IPS-18a (cell line): ENCODE data around the gene PARP6.

Source experiments
- H3K27ac ChIP-seq: one replicate; pipeline ENCODE4 v1.5.1; 2013; ENCODE audit warnings: low read length
- H3K27me3 ChIP-seq: one replicate; pipeline ENCODE4 v1.6.1; 2013; ENCODE audit warnings: mild to moderate bottlenecking, low read length; ENCODE audit not compliant: control insufficient read depth, insufficient read depth
- H3K36me3 ChIP-seq: one replicate; pipeline ENCODE4 v1.6.1; 2013; ENCODE audit warnings: low read depth, low read length; ENCODE audit not compliant: control insufficient read depth
- H3K4me1 ChIP-seq: one replicate; pipeline ENCODE4 v1.6.1; 2013; ENCODE audit warnings: low read depth, low read length; ENCODE audit not compliant: control insufficient read depth
- H3K4me3 ChIP-seq: one replicate; pipeline ENCODE4 v1.5.1; 2013; ENCODE audit warnings: low read length
- H3K9ac ChIP-seq: one replicate; pipeline ENCODE4 v1.6.1; 2013; ENCODE audit warnings: mild to moderate bottlenecking, low read length, moderate library complexity
- H3K9me3 ChIP-seq: one replicate; pipeline ENCODE4 v1.6.1; 2013; ENCODE audit warnings: low read depth, low read length; ENCODE audit not compliant: control insufficient read depth

Gene PARP6

GRCh38 chr15:72229947-72230196 is 42.5 kb downstream of the PARP6 start:
- peak overlapping the region; percentile 92 for H3K4me3 ChIP-seq
- no peak overlapping the region for H3K27ac ChIP-seq
- H3K36me3 ChIP-seq = no peaks in the 10 kb centered on the region
- peaks cover 29% of the 10 kb centered on the region for H3K4me1 ChIP-seq
- peaks cover 44% of the 10 kb centered on the region for H3K27me3 ChIP-seq
- H3K9ac ChIP-seq = peak overlapping the region; percentile 95
- H3K9me3 ChIP-seq = no peaks in the 10 kb centered on the region

DNA sequence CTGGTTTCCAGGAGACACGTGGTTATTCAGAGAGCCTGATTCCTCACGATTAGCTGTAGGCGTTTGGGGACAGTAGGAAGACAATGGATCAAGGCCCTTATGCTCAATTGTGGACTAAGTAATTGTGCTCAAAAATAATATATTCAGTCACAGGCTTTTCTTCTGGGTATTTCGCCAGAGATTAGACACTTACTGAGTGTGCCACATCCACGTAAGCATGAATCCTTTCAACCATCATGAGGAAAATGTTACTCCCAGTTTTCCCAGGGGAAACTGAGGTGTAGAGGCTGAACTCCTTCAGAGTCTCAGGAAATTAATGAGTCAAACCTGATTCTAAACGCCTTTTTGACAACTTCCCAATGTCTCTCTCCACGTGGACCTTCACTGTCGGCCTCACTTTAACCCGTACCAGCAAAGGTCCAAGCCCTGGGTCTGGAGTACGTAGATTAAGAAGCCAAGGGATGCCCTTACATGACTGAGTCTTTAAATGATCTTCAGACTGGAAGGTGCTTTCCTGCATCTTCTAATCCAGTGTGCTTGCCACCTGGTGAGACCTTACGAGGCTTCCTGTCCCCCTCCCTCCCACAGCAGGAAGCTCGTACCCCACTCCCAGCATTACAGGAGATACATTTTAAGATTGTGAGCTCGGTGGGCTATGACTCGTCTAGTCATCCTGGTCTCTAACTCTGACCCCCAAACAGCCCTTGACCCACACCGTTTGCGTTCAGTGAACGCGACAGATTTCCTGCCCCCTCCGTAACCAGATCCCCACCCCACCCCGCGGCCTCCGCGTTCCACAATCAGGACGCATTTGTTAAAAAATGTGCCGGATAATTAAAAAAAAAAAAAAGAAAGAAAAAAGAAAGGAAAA is 43.0 kb downstream of the PARP6 start:
- Histone ChIP-seq H3K9me3 (no peaks in the 10 kb centered on the region), H3K27ac (no peak overlapping the region), H3K4me1 (peaks cover 29% of the 10 kb centered on the region), H3K9ac (peak overlapping the region; percentile 95), H3K36me3 (no peaks in the 10 kb centered on the region), H3K27me3 (peaks cover 39% of the 10 kb centered on the region), H3K4me3 (peak overlapping the region; percentile 92)

GRCh38 chr15:72227720-72228119 is 44.6 kb downstream of the PARP6 start:
- Histone ChIP-seq H3K9me3 (no peaks in the 10 kb centered on the region), H3K4me3 (no peak overlapping the region), H3K27me3 (peaks cover 24% of the 10 kb centered on the region), H3K36me3 (peaks cover 4% of the 10 kb centered on the region), H3K27ac (no peak overlapping the region), H3K4me1 (peaks cover 29% of the 10 kb centered on the region), H3K9ac (no peak overlapping the region)

DNA sequence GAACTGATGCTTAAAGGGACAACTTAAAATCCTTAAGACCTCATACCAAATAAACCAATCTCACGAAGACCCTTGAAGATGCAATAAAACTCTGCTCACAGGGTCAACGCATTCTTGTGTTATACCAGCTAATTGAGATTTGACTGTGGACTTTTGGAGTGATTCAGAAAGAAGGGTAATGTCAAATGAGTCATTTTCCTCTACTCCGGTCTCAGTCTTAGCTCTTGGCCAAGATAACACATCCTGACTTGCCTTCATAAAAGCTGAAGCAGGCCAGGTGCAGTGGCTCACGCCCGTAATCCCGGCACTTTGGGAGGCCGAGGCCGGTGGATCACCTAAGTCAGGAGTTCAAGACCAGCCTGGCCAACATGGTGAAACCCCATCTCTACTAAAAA is 45.2 kb downstream of the PARP6 start:
- H3K36me3 ChIP-seq = peaks cover 4% of the 10 kb centered on the region
- no peaks in the 10 kb centered on the region for H3K9me3 ChIP-seq
- H3K4me3 ChIP-seq = no peak overlapping the region
- H3K9ac ChIP-seq = no peak overlapping the region
- peaks cover 25% of the 10 kb centered on the region for H3K4me1 ChIP-seq
- H3K27me3 ChIP-seq = peaks cover 19% of the 10 kb centered on the region
- H3K27ac ChIP-seq = no peak overlapping the region

- no peak overlapping the region for H3K27ac ChIP-seq
Measured at GRCh38 chr15:72223278-72223677, 49.1 kb downstream of the PARP6 start.

DNA sequence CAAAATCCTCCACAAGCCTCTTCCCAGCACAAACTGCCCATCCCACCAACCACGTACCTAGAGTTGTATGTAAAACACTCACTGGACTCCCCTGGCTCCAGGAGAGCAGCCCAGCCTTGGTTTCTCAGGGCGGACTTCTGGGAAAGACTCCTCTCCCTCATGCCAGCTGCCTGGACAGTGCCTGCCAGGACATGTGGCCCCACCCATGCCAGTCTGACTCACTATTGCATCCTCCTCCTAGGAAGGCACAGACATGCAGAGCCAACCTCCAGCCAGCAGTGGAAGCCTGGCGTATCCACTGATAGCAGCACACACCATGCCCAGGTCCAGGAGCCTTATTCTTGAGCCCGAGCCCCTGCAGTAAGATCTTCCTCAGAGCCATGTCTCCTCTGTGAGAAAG is 50.0 kb downstream of the PARP6 start:
- H3K27ac ChIP-seq = no peak overlapping the region
- no peak overlapping the region for H3K9ac ChIP-seq
- no peaks in the 10 kb centered on the region for H3K27me3 ChIP-seq
- no peak overlapping the region for H3K4me3 ChIP-seq
- H3K4me1 ChIP-seq = peaks cover 8% of the 10 kb centered on the region
- H3K36me3 ChIP-seq = peaks cover 37% of the 10 kb centered on the region
- no peaks in the 10 kb centered on the region for H3K9me3 ChIP-seq

More at GRCh38 chr15:72223278-72223677, 49.1 kb downstream of the PARP6 start:
- Histone ChIP-seq H3K4me1 (peaks cover 8% of the 10 kb centered on the region), H3K36me3 (peaks cover 28% of the 10 kb centered on the region), H3K4me3 (no peak overlapping the region), H3K27me3 (no peaks in the 10 kb centered on the region), H3K9me3 (no peaks in the 10 kb centered on the region), H3K9ac (no peak overlapping the region)

DNA sequence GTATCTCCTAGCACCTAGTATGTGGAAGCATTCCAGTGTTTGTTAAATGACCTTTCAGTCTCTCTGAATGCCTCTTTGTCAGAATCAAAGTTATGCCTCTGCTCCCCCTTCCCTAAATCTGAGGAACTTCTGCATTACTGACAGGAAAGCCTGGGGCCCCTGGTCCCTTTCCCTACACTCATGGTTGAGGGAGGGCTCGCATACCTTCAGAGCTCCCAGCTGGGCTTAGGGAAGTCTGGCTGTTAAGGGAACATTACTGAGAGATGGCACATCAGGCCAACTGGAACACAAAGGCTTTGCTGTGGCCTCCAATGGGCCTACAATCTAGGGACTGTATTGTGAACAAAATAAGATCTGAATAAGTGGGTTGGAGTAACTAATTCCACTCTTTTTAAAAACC is 51.7 kb downstream of the PARP6 start:
- no peak overlapping the region for H3K4me3 ChIP-seq
- no peak overlapping the region for H3K9ac ChIP-seq
- no peaks in the 10 kb centered on the region for H3K9me3 ChIP-seq
- peaks cover 54% of the 10 kb centered on the region for H3K36me3 ChIP-seq
- H3K27ac ChIP-seq = no peak overlapping the region
- H3K4me1 ChIP-seq = no peaks in the 10 kb centered on the region
- H3K27me3 ChIP-seq = no peaks in the 10 kb centered on the region

DNA sequence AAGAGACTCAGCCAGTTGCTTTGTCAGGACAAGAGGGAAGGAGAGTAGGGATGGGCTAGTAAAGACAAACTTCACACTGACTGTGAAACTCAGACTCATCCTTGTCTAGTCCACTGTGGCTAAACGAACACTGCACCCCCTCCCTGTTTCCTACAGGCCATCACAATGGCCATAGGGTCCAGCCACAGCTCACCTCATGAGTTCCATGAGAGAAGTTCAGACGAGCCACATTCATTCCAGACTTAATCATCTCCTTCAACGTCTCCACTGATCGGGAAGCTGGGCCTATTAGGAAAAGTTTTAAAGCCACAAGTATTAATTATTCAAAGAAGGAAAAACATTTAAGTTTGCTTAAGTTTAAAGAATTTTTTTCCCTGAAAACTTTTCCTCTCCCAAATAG is 55.1 kb downstream of the PARP6 start:
- Histone ChIP-seq H3K9me3 (no peaks in the 10 kb centered on the region), H3K4me1 (no peaks in the 10 kb centered on the region), H3K9ac (no peak overlapping the region), H3K4me3 (no peak overlapping the region), H3K27me3 (no peaks in the 10 kb centered on the region), H3K36me3 (peaks cover 84% of the 10 kb centered on the region), H3K27ac (no peak overlapping the region)

- Histone ChIP-seq H3K9me3 (no peaks in the 10 kb centered on the region), H3K4me3 (no peak overlapping the region), H3K9ac (no peak overlapping the region), H3K27me3 (no peaks in the 10 kb centered on the region), H3K4me1 (no peaks in the 10 kb centered on the region), H3K36me3 (peaks cover 93% of the 10 kb centered on the region), H3K27ac (no peak overlapping the region)
Measured at GRCh38 chr15:72216079-72216478, 56.3 kb downstream of the PARP6 start.

- Histone ChIP-seq H3K9ac (no peak overlapping the region), H3K36me3 (peaks cover 95% of the 10 kb centered on the region), H3K9me3 (no peaks in the 10 kb centered on the region), H3K4me1 (no peaks in the 10 kb centered on the region), H3K27ac (no peak overlapping the region), H3K4me3 (no peak overlapping the region), H3K27me3 (no peaks in the 10 kb centered on the region)
Measured at GRCh38 chr15:72207558-72208085, 64.7 kb downstream of the PARP6 start.

- Histone ChIP-seq H3K27me3 (no peaks in the 10 kb centered on the region), H3K27ac (no peak overlapping the region), H3K9me3 (no peaks in the 10 kb centered on the region), H3K4me3 (no peak overlapping the region), H3K36me3 (peaks cover 95% of the 10 kb centered on the region), H3K4me1 (no peaks in the 10 kb centered on the region), H3K9ac (no peak overlapping the region)
Measured at GRCh38 chr15:72206677-72207000, 65.7 kb downstream of the PARP6 start.
